ENCODE data around the gene C9orf85. TPM values are rescaled to one million over a fixed set of nuclear protein-coding genes. Genes with fewer than 3 reads are reported as not detected.
"Not testable (repeated sequence)": the region's sequence is repeated elsewhere in the genome, so short reads cannot be mapped to it uniquely, and the experiment has no call there.

The C9orf85 gene
- total and polyA plus RNA-seq, 2 experiments from 2014 or later, result 12.2 to 20.3 TPM

DNA sequence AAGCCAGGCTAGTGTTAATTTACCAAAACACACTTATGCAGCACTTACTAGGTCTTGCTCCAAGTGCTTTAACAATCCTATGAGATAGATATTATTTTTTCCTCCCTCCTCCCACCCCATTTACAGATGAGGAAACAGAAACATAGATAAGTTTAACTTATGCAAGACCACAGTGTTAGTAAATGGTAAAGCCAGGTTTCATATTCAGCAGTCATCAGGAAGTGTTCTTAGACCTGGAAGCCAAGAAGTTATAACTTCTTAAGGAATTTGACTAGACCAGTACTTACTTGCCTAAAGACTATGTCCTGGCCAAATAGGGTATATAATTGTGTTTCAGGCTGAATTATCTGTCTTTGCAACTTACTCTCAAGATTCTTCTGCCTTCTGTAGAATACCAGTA, 16.3 kb upstream of the C9orf85 start:
- no peaks in the 10 kb centered on the region for H3K9me3 ChIP-seq (ENCODE audit: low read depth)
- no peak for TF ChIP-seq EZH2phosphoT487 (IDR thresholded peaks at IDR 0.05; ENCODE audit: low read depth, severe bottlenecking, unreplicated experiment)
- TF ChIP-seq CTCF (IDR thresholded peaks at IDR 0.05; ENCODE audit: poor library complexity), result no peak
- no peak for TF ChIP-seq EZH2 (IDR thresholded peaks at IDR 0.05; ENCODE audit: borderline replicate concordance)
- DNase-seq (ENCODE audit: low spot score), result no peak
- H3K9me2 ChIP-seq (replicated peaks; ENCODE audit: insufficient read depth), result no peaks in the 10 kb centered on the region
- H3K4me3 ChIP-seq, result no peak overlapping the region
- no peaks in the 10 kb centered on the region for H3K4me1 ChIP-seq (ENCODE audit: insufficient read depth)
- H3K27me3 ChIP-seq, result no peaks in the 10 kb centered on the region
- no peak overlapping the region for H3K4me2 ChIP-seq
- H2AFZ ChIP-seq, result no peak overlapping the region
- H3K27ac ChIP-seq, result no peak overlapping the region
- peaks cover 33% of the 10 kb centered on the region for H4K20me1 ChIP-seq (ENCODE audit: insufficient read depth, poor library complexity, severe bottlenecking)
- peaks cover 98% of the 10 kb centered on the region for H3K79me2 ChIP-seq
- no peaks in the 10 kb centered on the region for H3K36me3 ChIP-seq (replicated peaks; ENCODE audit: insufficient read depth, low read depth)

GRCh38 chr9:71895955-71896354, 15.5 kb upstream of the C9orf85 start:
- Histone ChIP-seq H3K36me3 (replicated peaks; ENCODE audit: insufficient read depth, low read depth) (no peaks in the 10 kb centered on the region), H4K20me1 (ENCODE audit: insufficient read depth, poor library complexity, severe bottlenecking) (peaks cover 35% of the 10 kb centered on the region), H3K4me2 (no peak overlapping the region), H2AFZ (no peak overlapping the region), H3K79me2 (peaks cover 96% of the 10 kb centered on the region), H3K9me2 (replicated peaks; ENCODE audit: insufficient read depth) (no peaks in the 10 kb centered on the region), H3K27me3 (no peaks in the 10 kb centered on the region), H3K4me1 (ENCODE audit: insufficient read depth) (no peaks in the 10 kb centered on the region), H3K27ac (no peak overlapping the region), H3K4me3 (no peak overlapping the region), H3K9me3 (ENCODE audit: low read depth) (no peaks in the 10 kb centered on the region)
- TF ChIP-seq EZH2phosphoT487 (IDR thresholded peaks at IDR 0.05; ENCODE audit: low read depth, severe bottlenecking, unreplicated experiment), result no peak
- no peak for TF ChIP-seq EZH2 (IDR thresholded peaks at IDR 0.05; ENCODE audit: borderline replicate concordance)
- TF ChIP-seq CTCF (IDR thresholded peaks at IDR 0.05; ENCODE audit: poor library complexity), result no peak
- no peak for DNase-seq (ENCODE audit: low spot score)

DNA sequence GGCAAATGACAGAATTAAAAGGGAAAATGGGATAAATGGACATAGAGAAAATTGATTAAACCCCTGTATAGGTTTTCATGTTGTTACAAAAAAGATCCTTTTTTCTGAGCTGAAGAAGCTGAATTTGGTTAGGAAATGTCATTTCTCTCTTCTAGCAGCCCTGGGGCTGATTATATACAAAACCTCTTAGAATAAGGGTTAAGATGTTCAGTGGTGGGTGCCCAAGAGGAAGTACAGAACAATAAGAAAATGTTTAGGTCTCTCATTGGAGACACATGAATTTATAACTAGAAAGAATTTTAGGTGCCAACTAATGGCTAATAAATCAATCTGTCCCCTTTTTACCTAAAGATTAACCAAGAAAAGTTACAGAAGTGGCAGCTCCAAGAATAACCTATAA, 14.7 kb upstream of the C9orf85 start:
- Histone ChIP-seq H3K79me2 (peaks cover 96% of the 10 kb centered on the region), H3K4me1 (ENCODE audit: insufficient read depth) (no peaks in the 10 kb centered on the region), H3K9me2 (replicated peaks; ENCODE audit: insufficient read depth) (no peaks in the 10 kb centered on the region), H3K9me3 (ENCODE audit: low read depth) (no peaks in the 10 kb centered on the region), H3K4me2 (no peak overlapping the region), H4K20me1 (ENCODE audit: insufficient read depth, poor library complexity, severe bottlenecking) (peaks cover 43% of the 10 kb centered on the region), H3K4me3 (no peak overlapping the region), H3K36me3 (replicated peaks; ENCODE audit: insufficient read depth, low read depth) (no peaks in the 10 kb centered on the region), H3K27me3 (no peaks in the 10 kb centered on the region), H2AFZ (no peak overlapping the region), H3K27ac (no peak overlapping the region)
- no peak for DNase-seq (ENCODE audit: low spot score)
- TF ChIP-seq CTCF (IDR thresholded peaks at IDR 0.05; ENCODE audit: poor library complexity) (no peak), EZH2phosphoT487 (IDR thresholded peaks at IDR 0.05; ENCODE audit: low read depth, severe bottlenecking, unreplicated experiment) (no peak), EZH2 (IDR thresholded peaks at IDR 0.05; ENCODE audit: borderline replicate concordance) (no peak)

GRCh38 chr9:71897577-71897976, 13.9 kb upstream of the C9orf85 start:
- Histone ChIP-seq H4K20me1 (ENCODE audit: insufficient read depth, poor library complexity, severe bottlenecking) (peaks cover 45% of the 10 kb centered on the region), H3K79me2 (peaks cover 96% of the 10 kb centered on the region), H3K36me3 (replicated peaks; ENCODE audit: insufficient read depth, low read depth) (no peaks in the 10 kb centered on the region), H3K9me3 (ENCODE audit: low read depth) (no peaks in the 10 kb centered on the region), H3K4me1 (ENCODE audit: insufficient read depth) (no peaks in the 10 kb centered on the region), H3K4me3 (no peak overlapping the region), H3K9me2 (replicated peaks; ENCODE audit: insufficient read depth) (no peaks in the 10 kb centered on the region), H2AFZ (no peak overlapping the region), H3K27ac (no peak overlapping the region), H3K27me3 (no peaks in the 10 kb centered on the region), H3K4me2 (no peak overlapping the region)
- no peak for DNase-seq (ENCODE audit: low spot score)
- TF ChIP-seq EZH2 (IDR thresholded peaks at IDR 0.05; ENCODE audit: borderline replicate concordance) (no peak), EZH2phosphoT487 (IDR thresholded peaks at IDR 0.05; ENCODE audit: low read depth, severe bottlenecking, unreplicated experiment) (no peak), CTCF (IDR thresholded peaks at IDR 0.05; ENCODE audit: poor library complexity) (no peak)
- 96% methylated on average over 1 of the region's 1 CpG for WGBS (ENCODE audit: low lambda C conversion rate, missing lambda C conversion rate)

- H3K9me2 ChIP-seq (replicated peaks; ENCODE audit: insufficient read depth); H3K36me3 ChIP-seq (replicated peaks; ENCODE audit: insufficient read depth, low read depth); DNase-seq (ENCODE audit: low spot score); H3K4me2 ChIP-seq; H3K27me3 ChIP-seq; H3K4me1 ChIP-seq (ENCODE audit: insufficient read depth); H3K27ac ChIP-seq; H2AFZ ChIP-seq; H3K9me3 ChIP-seq (ENCODE audit: low read depth); H3K4me3 ChIP-seq: not testable (repeated sequence)
- H4K20me1 ChIP-seq (ENCODE audit: insufficient read depth, poor library complexity, severe bottlenecking), result peaks cover 49% of the 10 kb centered on the region
- peaks cover 97% of the 10 kb centered on the region for H3K79me2 ChIP-seq
- 95% methylated on average over 6 of the region's 6 CpGs for WGBS (ENCODE audit: low lambda C conversion rate, missing lambda C conversion rate)
These were observed 12.7 kb upstream of the C9orf85 start for GRCh38 chr9:71898756-71899155.
